Fibroblast of lung (primary cell): ENCODE data around the gene DHX38. TPM values are rescaled to one million over a fixed set of nuclear protein-coding genes. Genes with fewer than 3 reads are reported as not detected.

Experiments
- DNase-seq, 2 donors: peaks; one replicate each; pipeline versions ENCODE4 v3.0.0 to v3.0.0-alpha.2; 2010; ENCODE audit warnings: low read depth in 2 of 2
- H2AFZ ChIP-seq: 2 replicates; pipeline ENCODE4 v1.5.1; 2012; ENCODE audit warnings: low read length, control low read depth, inconsistent platforms
- H3K27ac ChIP-seq: 2 replicates; pipeline ENCODE4 v1.5.1; 2011; ENCODE audit warnings: low read length, control low read depth; ENCODE audit not compliant: insufficient read depth
- H3K27me3 ChIP-seq: 2 replicates; pipeline ENCODE4 v1.5.1; 2011; ENCODE audit warnings: mild to moderate bottlenecking, low read length; ENCODE audit not compliant: control insufficient read depth, insufficient read depth
- H3K36me3 ChIP-seq: 2 replicates; pipeline ENCODE4 v1.5.1; 2011; ENCODE audit warnings: low read length; ENCODE audit not compliant: control insufficient read depth, insufficient read depth
- H3K4me1 ChIP-seq: 2 replicates; pipeline ENCODE4 v1.5.1; 2011; ENCODE audit warnings: low read length; ENCODE audit not compliant: control insufficient read depth, insufficient read depth; ENCODE audit errors: extremely low read depth
- H3K4me2 ChIP-seq: 2 replicates; pipeline ENCODE4 v1.5.1; 2011; ENCODE audit warnings: low read length, control low read depth; ENCODE audit not compliant: insufficient read depth; ENCODE audit errors: extremely low read depth
- H3K4me3 ChIP-seq, 4 experiments: fragments of 200-600 bp in 1 of 4; sonication (generic) in 1 of 4; replicated peaks in 1 of 4; 2 replicates each; pipeline ENCODE4 v1.5.1; 2011 to 2016; ENCODE audit warnings: low read length in 4 of 4, low read depth in 3 of 4, mild to moderate bottlenecking in 3 of 4, control low read depth in 2 of 4, inconsistent platforms in 1 of 4, mixed read lengths in 1 of 4; ENCODE audit not compliant: insufficient read depth in 1 of 4; ENCODE audit errors: control extremely low read depth in 1 of 4
- H3K79me2 ChIP-seq: 2 replicates; pipeline ENCODE4 v1.5.1; 2012; ENCODE audit warnings: mild to moderate bottlenecking, low read length, inconsistent platforms; ENCODE audit not compliant: control insufficient read depth, insufficient read depth
- H3K9ac ChIP-seq: 2 replicates; pipeline ENCODE4 v1.5.1; 2011; ENCODE audit warnings: mild to moderate bottlenecking, low read length, control low read depth; ENCODE audit not compliant: insufficient read depth
- H3K9me3 ChIP-seq: 2 replicates; pipeline ENCODE4 v1.5.1; 2012; ENCODE audit warnings: low read depth, low read length; ENCODE audit not compliant: control insufficient read depth, insufficient read depth
- H4K20me1 ChIP-seq: 2 replicates; pipeline ENCODE4 v1.5.1; 2011; ENCODE audit warnings: low read length; ENCODE audit not compliant: control insufficient read depth, insufficient read depth; ENCODE audit errors: extremely low read depth
- EZH2 ChIP-seq: IDR thresholded peaks from 2 replicates; pipeline ENCODE4 v1.5.1; 2012; ENCODE audit warnings: low read length, control low read depth, mild to moderate bottlenecking; ENCODE audit errors: missing control alignments
- polyA plus RNA-seq, 2 donors: library from polyadenylated mRNA; depleted of rRNA in 1 of 2; stranded (reverse) in 1 of 2; unstranded in 1 of 2; fragments of >200 nt; gene quantifications; 2 replicates each; pipeline ENCODE4 v1.2.1, GENCODE V29; 2011 to 2012; ENCODE audit warnings: missing spikeins in 1 of 2
- total RNA-seq: library from RNA; depleted of rRNA; stranded (reverse); fragments of >200 nt; gene quantifications from 2 replicates; pipeline ENCODE4 v1.2.1, GENCODE V29; 2014
- TF ChIP-seq, protein P1 (sequence below), 2 donors: IDR thresholded peaks in 1 of 2; conservative IDR thresholded peaks in 1 of 2; 1 replicate in 1 of 2; 2 replicates in 1 of 2; pipeline ENCODE4 v1.5.1; 2011 to 2012; ENCODE audit warnings: low read length in 2 of 2, control low read depth in 1 of 2, inconsistent platforms in 1 of 2, low read depth in 1 of 2, mild to moderate bottlenecking in 1 of 2

DHX38 gene
- total and polyA plus RNA-seq, 2 donors (not counting 1 experiment from before 2014, with no cell fraction given): 31.4 to 80.3 TPM

DNA sequence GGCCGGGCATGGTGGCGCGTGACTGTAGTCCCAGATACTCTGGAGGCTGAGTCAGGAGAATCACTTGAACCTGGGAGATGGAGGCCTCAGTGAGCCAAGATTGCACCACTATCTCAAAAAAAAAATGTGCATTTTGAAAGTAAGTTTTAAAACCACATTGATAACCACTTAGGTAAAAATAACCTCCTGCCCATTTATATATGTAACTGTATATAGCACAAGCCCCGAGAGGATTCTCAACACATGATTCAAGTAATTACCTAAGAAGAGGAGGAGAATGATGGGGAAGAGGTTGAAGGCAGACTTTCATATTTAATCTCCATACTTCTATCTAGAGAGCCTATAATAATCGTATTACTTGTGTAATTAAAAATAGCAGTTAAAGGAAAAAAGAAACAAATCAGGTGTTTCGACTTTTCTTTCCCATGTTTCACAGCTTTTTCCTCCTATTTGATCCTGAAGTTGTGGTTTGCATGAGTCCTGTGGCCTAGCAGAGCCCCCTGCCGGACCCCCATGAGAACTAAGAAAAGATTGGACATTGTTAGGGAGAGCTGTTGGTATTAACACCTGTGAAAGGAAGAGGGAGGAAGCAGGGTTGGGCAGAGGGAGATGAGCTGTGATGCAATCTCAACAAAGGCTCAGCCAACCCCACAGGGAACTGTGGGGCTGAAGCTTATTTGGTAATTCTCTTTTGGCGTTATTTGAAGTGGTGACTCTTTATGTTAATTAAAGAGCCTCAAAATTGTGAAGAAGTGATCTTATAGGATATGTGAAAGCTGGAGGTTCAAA lies 56.2 kb downstream of the DHX38 start:
- no peak overlapping the region for H2AFZ ChIP-seq
- no peaks in the 10 kb centered on the region for H3K9me3 ChIP-seq
- H3K36me3 ChIP-seq: no peaks in the 10 kb centered on the region
- no peak overlapping the region for H3K4me3 ChIP-seq
- H3K9ac ChIP-seq: no peak overlapping the region
- no peak for TF ChIP-seq EZH2
- no peaks in the 10 kb centered on the region for H3K79me2 ChIP-seq
- DNase-seq: no peak
- H3K4me1 ChIP-seq: no peaks in the 10 kb centered on the region
- no peaks in the 10 kb centered on the region for H3K27me3 ChIP-seq
- no peak overlapping the region for H3K4me2 ChIP-seq
- H3K27ac ChIP-seq: no peak overlapping the region
- no peaks in the 10 kb centered on the region for H4K20me1 ChIP-seq

DNA sequence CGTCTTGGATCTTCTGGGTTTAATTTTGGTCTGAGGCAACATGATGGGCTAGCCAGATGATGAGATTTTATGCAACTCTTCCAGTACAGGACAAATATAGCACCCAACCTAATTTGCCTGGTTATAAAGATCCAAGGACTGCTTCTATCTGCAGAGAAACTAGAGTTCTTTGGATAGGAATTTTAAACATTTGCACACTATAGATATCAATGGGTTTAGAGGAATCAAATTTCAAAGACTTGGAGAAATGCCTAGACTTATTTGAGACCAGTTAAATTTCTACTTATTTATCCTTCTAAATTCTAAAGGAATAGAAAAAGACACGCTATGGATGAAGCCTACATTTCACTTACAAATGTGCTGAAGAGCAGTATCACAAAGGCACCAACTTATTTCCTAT lies 65.7 kb downstream of the DHX38 start:
- Histone ChIP-seq H3K4me2 (no peak overlapping the region), H3K4me1 (no peaks in the 10 kb centered on the region), H3K36me3 (no peaks in the 10 kb centered on the region), H3K79me2 (no peaks in the 10 kb centered on the region), H4K20me1 (no peaks in the 10 kb centered on the region), H3K27me3 (peaks cover 3% of the 10 kb centered on the region), H3K9ac (no peak overlapping the region), H3K4me3 (no peak overlapping the region), H3K9me3 (no peaks in the 10 kb centered on the region), H3K27ac (no peak overlapping the region), H2AFZ (no peak overlapping the region)
- TF ChIP-seq, protein P1, sequence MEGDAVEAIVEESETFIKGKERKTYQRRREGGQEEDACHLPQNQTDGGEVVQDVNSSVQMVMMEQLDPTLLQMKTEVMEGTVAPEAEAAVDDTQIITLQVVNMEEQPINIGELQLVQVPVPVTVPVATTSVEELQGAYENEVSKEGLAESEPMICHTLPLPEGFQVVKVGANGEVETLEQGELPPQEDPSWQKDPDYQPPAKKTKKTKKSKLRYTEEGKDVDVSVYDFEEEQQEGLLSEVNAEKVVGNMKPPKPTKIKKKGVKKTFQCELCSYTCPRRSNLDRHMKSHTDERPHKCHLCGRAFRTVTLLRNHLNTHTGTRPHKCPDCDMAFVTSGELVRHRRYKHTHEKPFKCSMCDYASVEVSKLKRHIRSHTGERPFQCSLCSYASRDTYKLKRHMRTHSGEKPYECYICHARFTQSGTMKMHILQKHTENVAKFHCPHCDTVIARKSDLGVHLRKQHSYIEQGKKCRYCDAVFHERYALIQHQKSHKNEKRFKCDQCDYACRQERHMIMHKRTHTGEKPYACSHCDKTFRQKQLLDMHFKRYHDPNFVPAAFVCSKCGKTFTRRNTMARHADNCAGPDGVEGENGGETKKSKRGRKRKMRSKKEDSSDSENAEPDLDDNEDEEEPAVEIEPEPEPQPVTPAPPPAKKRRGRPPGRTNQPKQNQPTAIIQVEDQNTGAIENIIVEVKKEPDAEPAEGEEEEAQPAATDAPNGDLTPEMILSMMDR (conservative IDR thresholded peaks at IDR 0.05 in 1 of 2, IDR thresholded peaks at IDR 0.05 in 1 of 2; ENCODE audit: low read depth in 1 of 2, low read length in 2 of 2): no peak
- no peak for TF ChIP-seq EZH2
- DNase-seq: peak; percentile 6 to 17

DNA sequence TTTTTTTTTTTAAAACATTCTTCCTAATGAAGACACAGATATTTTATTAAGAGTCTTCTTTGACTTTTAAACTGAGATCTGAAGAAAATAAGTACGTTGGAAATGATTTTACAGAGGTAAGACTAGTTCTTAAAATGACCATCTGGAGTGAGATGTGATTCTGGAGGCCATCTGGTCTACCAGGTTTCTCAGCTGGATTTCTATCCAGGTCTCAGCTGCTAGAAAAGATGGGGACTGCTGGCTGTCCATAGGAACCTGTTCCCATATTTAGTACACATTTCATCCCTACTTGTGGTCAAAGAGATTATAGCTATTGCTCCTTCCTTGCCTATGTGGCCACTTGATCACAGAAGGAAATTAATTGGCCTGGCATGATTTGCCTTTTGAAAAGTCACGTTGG lies 66.2 kb downstream of the DHX38 start:
- Histone ChIP-seq H3K4me2 (no peak overlapping the region), H4K20me1 (no peaks in the 10 kb centered on the region), H3K9ac (no peak overlapping the region), H3K36me3 (no peaks in the 10 kb centered on the region), H2AFZ (no peak overlapping the region), H3K9me3 (no peaks in the 10 kb centered on the region), H3K27ac (no peak overlapping the region), H3K4me1 (no peaks in the 10 kb centered on the region), H3K27me3 (peaks cover 3% of the 10 kb centered on the region), H3K4me3 (no peak overlapping the region), H3K79me2 (no peaks in the 10 kb centered on the region)
- DNase-seq: no peak
- TF ChIP-seq, protein P1 (conservative IDR thresholded peaks at IDR 0.05 in 1 of 2, IDR thresholded peaks at IDR 0.05 in 1 of 2; ENCODE audit: low read depth in 1 of 2, low read length in 2 of 2): no peak
- no peak for TF ChIP-seq EZH2
